ENCODE results near the gene PURA. TPM values are rescaled to one million over a fixed set of nuclear protein-coding genes. Genes with fewer than 3 reads are reported as not detected.
A peak's percentile ranks its signal among the peaks of the same experiment; 100 is the strongest.

The PURA gene
- total RNA-seq = 23.5 and 26.0 TPM in 2 replicates
- 16.5 TPM for total RNA-seq (2013)
- polyA plus RNA-seq = 2.2 and 2.3 TPM in 2 replicates
- 7.1 and 9.8 TPM in 2 replicates for polyA minus RNA-seq

GRCh38 chr5:140113699-140114263, at the start of gene PURA:
TSS of gene PURA (plus strand) at chr5:140114109. CDS start at chr5:140114182, 73 bp downstream.
- H3K79me2 ChIP-seq (ENCODE audit: control insufficient read depth, insufficient read depth, low read length) = peaks cover 70% of the 10 kb centered on the region
- peaks cover 40 to 58% of the 10 kb centered on the region in 2 donors for H3K4me1 ChIP-seq (ENCODE audit: control insufficient read depth in 2 of 2, insufficient read depth in 2 of 2, low read length in 2 of 2)
- ChIA-PET POLR2A (interaction anchor here (0.5 to 1.5 kb wide), 4 partner anchors 19 to 891 kb away, joined by 3 to 10 read pairs (median 6); no protein-coding TSS in a partner anchor), CTCF (interaction anchor here (3.9 kb wide), 1 partner anchor 31 kb away, joined by 44 read pairs; no protein-coding TSS in a partner anchor)
- peak within 1 kb of the TSS; percentile 98 for H3K4me2 ChIP-seq (replicated peaks; ENCODE audit: low read depth, low read length, poor library complexity, severe bottlenecking)
- H3K27me3 ChIP-seq (replicated peaks in 1 of 4; ENCODE audit: control extremely low read depth in 1 of 4, control insufficient read depth in 3 of 4, insufficient read depth in 4 of 4, low read length in 3 of 4) = peaks cover 5 to 19% (median 11%) of the 10 kb centered on the region in 4 experiments
- no peaks in the 10 kb centered on the region for H3K36me3 ChIP-seq (replicated peaks in 1 of 2; ENCODE audit: control extremely low read depth in 1 of 2, control insufficient read depth in 1 of 2, extremely low read depth in 1 of 2, insufficient read depth in 2 of 2, low read length in 1 of 2)
- peaks cover 71% of the 10 kb centered on the region for H3K4me1 Mint-ChIP-seq
- no peaks in the 10 kb centered on the region for H3K9me3 Mint-ChIP-seq (ENCODE audit: insufficient read depth)
- under 1% methylated on average over 50 of the region's 60 CpGs for WGBS (ENCODE audit: insufficient coverage)
- H3K27ac ChIP-seq (ENCODE audit: low read length in 2 of 2) = peak within 1 kb of the TSS; percentile 72 to 87
- peaks cover 11% of the 10 kb centered on the region for H3K27me3 Mint-ChIP-seq
- H3K9ac ChIP-seq (ENCODE audit: low read length) = peak within 1 kb of the TSS; percentile 87
- TF ChIP-seq EZH2 (IDR thresholded peaks at IDR 0.05; ENCODE audit: borderline replicate concordance, insufficient read depth, low read depth, low read length, poor library complexity, severe bottlenecking) = no peak
- peak; percentile 17 for TF ChIP-seq CTCF (IDR thresholded peaks at IDR 0.05)
- H3K27ac Mint-ChIP-seq = peak within 1 kb of the TSS; percentile 99
- peaks cover 36% of the 10 kb centered on the region for H4K20me1 ChIP-seq (ENCODE audit: control insufficient read depth, insufficient read depth, low read length, poor library complexity, severe bottlenecking)
- ATAC-seq (ENCODE audit: low read depth) = peak; percentile 91
- peak; percentile 96 for DNase-seq
- peak within 1 kb of the TSS; percentile 98 for H3K4me3 Mint-ChIP-seq
- H3K4me3 ChIP-seq (ENCODE audit: control extremely low read depth in 1 of 5, extremely low read depth in 1 of 5, insufficient read depth in 1 of 5, low read depth in 2 of 5, low read length in 4 of 5) = peak within 1 kb of the TSS; percentile 49 to 82 (median 78)
- intact Hi-C loops (cut with micrococcal nuclease) = loop anchor here (1.0 to 10.0 kb wide), 5 partner anchors 31 to 1569 kb away; partner anchors contain the start of genes ANKHD1, CYSTM1 and ETF1
- peaks cover 0 to 6% (median 2%) of the 10 kb centered on the region in 3 donors for H3K9me3 ChIP-seq (ENCODE audit: control extremely low read depth in 1 of 3, control insufficient read depth in 2 of 3, insufficient read depth in 1 of 3, low read length in 2 of 3)
- peak within 1 kb of the TSS; percentile 85 for H2AFZ ChIP-seq (ENCODE audit: insufficient read depth, low read depth, low read length, poor library complexity, severe bottlenecking)

GRCh38 chr5:140072812-140073211, 41.1 kb upstream of the PURA start:
- DNase-seq = no peak
- Mint-ChIP-seq H3K27me3 (peaks cover 26% of the 10 kb centered on the region), H3K9me3 (ENCODE audit: insufficient read depth) (no peaks in the 10 kb centered on the region), H3K27ac (no peak overlapping the region), H3K4me3 (no peak overlapping the region), H3K4me1 (no peaks in the 10 kb centered on the region)
- H3K27me3 ChIP-seq (replicated peaks in 1 of 4; ENCODE audit: control extremely low read depth in 1 of 4, control insufficient read depth in 3 of 4, insufficient read depth in 4 of 4, low read length in 3 of 4) = peaks cover 0 to 15% (median 5%) of the 10 kb centered on the region in 4 experiments
- H3K4me2 ChIP-seq (replicated peaks; ENCODE audit: low read depth, low read length, poor library complexity, severe bottlenecking) = no peak overlapping the region
- ChIA-PET CTCF (interaction anchor here (0.6 to 13.6 kb wide), 26 partner anchors 8 to 650 kb away, joined by 3 to 513 read pairs (median 3); no protein-coding TSS in a partner anchor), POLR2A (no interaction called here)
- TF ChIP-seq EZH2 (IDR thresholded peaks at IDR 0.05; ENCODE audit: borderline replicate concordance, insufficient read depth, low read depth, low read length, poor library complexity, severe bottlenecking) (no peak), CTCF (IDR thresholded peaks at IDR 0.05) (no peak)
- no peak overlapping the region for H3K4me3 ChIP-seq (ENCODE audit: control extremely low read depth in 1 of 5, extremely low read depth in 1 of 5, insufficient read depth in 1 of 5, low read depth in 2 of 5, low read length in 4 of 5)
- no peaks in the 10 kb centered on the region for H3K4me1 ChIP-seq (ENCODE audit: control insufficient read depth in 2 of 2, insufficient read depth in 2 of 2, low read length in 2 of 2)
- H3K36me3 ChIP-seq (replicated peaks in 1 of 2; ENCODE audit: control extremely low read depth in 1 of 2, control insufficient read depth in 1 of 2, extremely low read depth in 1 of 2, insufficient read depth in 2 of 2, low read length in 1 of 2) = no peaks in the 10 kb centered on the region
- H3K9me3 ChIP-seq (ENCODE audit: control extremely low read depth in 1 of 3, control insufficient read depth in 2 of 3, insufficient read depth in 1 of 3, low read length in 2 of 3) = peaks cover 0 to 1% (median 0%) of the 10 kb centered on the region in 3 donors
- H2AFZ ChIP-seq (ENCODE audit: insufficient read depth, low read depth, low read length, poor library complexity, severe bottlenecking) = no peak overlapping the region
- H4K20me1 ChIP-seq (ENCODE audit: control insufficient read depth, insufficient read depth, low read length, poor library complexity, severe bottlenecking) = no peaks in the 10 kb centered on the region
- no peak overlapping the region for H3K27ac ChIP-seq (ENCODE audit: low read length in 2 of 2)
- no peaks in the 10 kb centered on the region for H3K79me2 ChIP-seq (ENCODE audit: control insufficient read depth, insufficient read depth, low read length)
- H3K9ac ChIP-seq (ENCODE audit: low read length) = no peak overlapping the region
- intact Hi-C loops (cut with micrococcal nuclease) = loop anchor here (1.0 to 5.0 kb wide), 4 partner anchors 42 to 279 kb away; partner anchors contain the start of gene PURA
- 97% methylated on average over 5 of the region's 10 CpGs for WGBS (ENCODE audit: insufficient coverage)
- no peak for ATAC-seq (ENCODE audit: low read depth)

Measured in B cell (primary cell).